ENCODE data around the gene GOLGA6L10. TPM values are rescaled to one million over a fixed set of nuclear protein-coding genes. Genes with fewer than 3 reads are reported as not detected.

The GOLGA6L10 gene
- total RNA-seq, 1 experiment from 2014 or later = 2.0 TPM

DNA sequence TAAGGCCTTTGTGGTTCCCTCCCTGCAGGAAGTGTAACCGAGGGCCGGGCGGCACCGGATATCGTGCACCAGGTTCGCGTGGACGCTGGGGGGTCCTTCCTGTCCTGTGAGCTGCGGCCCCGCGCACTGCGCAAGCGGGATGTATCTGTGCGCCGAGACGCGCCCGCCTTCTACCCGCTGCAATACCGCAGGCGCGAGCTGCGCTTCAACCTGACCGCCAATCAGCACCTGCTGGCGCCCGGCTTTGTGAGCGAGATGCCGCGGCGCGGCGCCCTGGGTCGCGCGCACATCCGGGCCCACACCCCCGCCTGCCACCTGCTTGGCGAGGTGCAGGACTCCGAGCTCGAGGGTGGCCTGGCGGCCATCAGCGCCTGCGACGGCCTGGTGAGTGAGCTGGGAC lies 50.8 kb downstream of the GOLGA6L10 start:
- H3K27ac Mint-ChIP-seq = no peak overlapping the region
- Histone ChIP-seq H4K20me1 (ENCODE audit: control insufficient read depth, insufficient read depth, insufficient read length) (no peaks in the 10 kb centered on the region), H3T11ph (ENCODE audit: low read length) (no peak overlapping the region), H3K18ac (ENCODE audit: insufficient read length, low read depth, low read length) (no peak overlapping the region), H3K9me3 (ENCODE audit: control insufficient read depth, low read depth, low read length) (no peaks in the 10 kb centered on the region), H4K5ac (ENCODE audit: insufficient read length, low read depth, low read length) (no peak overlapping the region), H2BK20ac (ENCODE audit: low read depth, low read length, poor library complexity, severe bottlenecking) (no peak overlapping the region), H3K79me1 (ENCODE audit: insufficient read depth, low read depth, low read length, poor library complexity, severe bottlenecking) (no peaks in the 10 kb centered on the region), H3K9ac (ENCODE audit: extremely low read depth, insufficient read length, low read length) (no peak overlapping the region), H3K23me2 (ENCODE audit: insufficient read length, low read depth, low read length, poor library complexity, severe bottlenecking) (no peaks in the 10 kb centered on the region), H2BK120ac (ENCODE audit: low read depth, low read length, poor library complexity, severe bottlenecking) (no peak overlapping the region), H3K56ac (ENCODE audit: insufficient read length, low read depth, low read length) (no peak overlapping the region), H2BK15ac (ENCODE audit: low read depth, low read length) (no peak overlapping the region), H3K27me3 (ENCODE audit: insufficient read depth, low read length) (no peaks in the 10 kb centered on the region), H2BK5ac (ENCODE audit: insufficient read length, low read length) (no peak overlapping the region), H3K79me2 (ENCODE audit: insufficient read depth, low read length) (no peaks in the 10 kb centered on the region), H3K23ac (ENCODE audit: insufficient read length, low read depth, low read length) (no peak overlapping the region), H4K91ac (ENCODE audit: insufficient read length, low read depth, low read length) (no peak overlapping the region), H3K27ac (ENCODE audit: insufficient read length, low read depth, low read length) (no peak overlapping the region), H2BK12ac (ENCODE audit: insufficient read length, low read depth, low read length) (no peak overlapping the region), H3K4me1 (ENCODE audit: insufficient read depth, low read length) (no peaks in the 10 kb centered on the region; the same call in 1 of the 2 replicates), H4K8ac (replicated peaks; ENCODE audit: insufficient read length, low read depth, low read length) (no peak overlapping the region), H3K4ac (ENCODE audit: low read depth, low read length) (no peak overlapping the region), H2AK5ac (ENCODE audit: insufficient read length, low read length) (no peak overlapping the region), H3K4me2 (ENCODE audit: insufficient read depth, insufficient read length, low read length) (no peak overlapping the region), H3K14ac (ENCODE audit: insufficient read depth, low read length) (no peak overlapping the region), H2AFZ (ENCODE audit: low read length) (no peak overlapping the region)
- TF ChIP-seq, protein P1, sequence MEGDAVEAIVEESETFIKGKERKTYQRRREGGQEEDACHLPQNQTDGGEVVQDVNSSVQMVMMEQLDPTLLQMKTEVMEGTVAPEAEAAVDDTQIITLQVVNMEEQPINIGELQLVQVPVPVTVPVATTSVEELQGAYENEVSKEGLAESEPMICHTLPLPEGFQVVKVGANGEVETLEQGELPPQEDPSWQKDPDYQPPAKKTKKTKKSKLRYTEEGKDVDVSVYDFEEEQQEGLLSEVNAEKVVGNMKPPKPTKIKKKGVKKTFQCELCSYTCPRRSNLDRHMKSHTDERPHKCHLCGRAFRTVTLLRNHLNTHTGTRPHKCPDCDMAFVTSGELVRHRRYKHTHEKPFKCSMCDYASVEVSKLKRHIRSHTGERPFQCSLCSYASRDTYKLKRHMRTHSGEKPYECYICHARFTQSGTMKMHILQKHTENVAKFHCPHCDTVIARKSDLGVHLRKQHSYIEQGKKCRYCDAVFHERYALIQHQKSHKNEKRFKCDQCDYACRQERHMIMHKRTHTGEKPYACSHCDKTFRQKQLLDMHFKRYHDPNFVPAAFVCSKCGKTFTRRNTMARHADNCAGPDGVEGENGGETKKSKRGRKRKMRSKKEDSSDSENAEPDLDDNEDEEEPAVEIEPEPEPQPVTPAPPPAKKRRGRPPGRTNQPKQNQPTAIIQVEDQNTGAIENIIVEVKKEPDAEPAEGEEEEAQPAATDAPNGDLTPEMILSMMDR (conservative IDR thresholded peaks at IDR 0.05) = no peak
- no peaks in the 10 kb centered on the region; a peak in 1 of 5 replicates for H3K9me3 Mint-ChIP-seq
- no peaks in the 10 kb centered on the region for H3K27me3 Mint-ChIP-seq (ENCODE audit: low read depth)
- H3K36me3 Mint-ChIP-seq (ENCODE audit: insufficient read depth in 1 of 3, low read depth in 3 of 3) = no peaks in the 10 kb centered on the region
- peaks cover 9 to 10% of the 10 kb centered on the region in 2 experiments for H3K4me1 Mint-ChIP-seq
- H3K4me3 Mint-ChIP-seq = no peak overlapping the region
- WGBS (ENCODE audit: extremely low coverage, insufficient read length, low lambda C conversion rate) = no CpG with 5 or more reads among the region's 44 CpGs
- DNase-seq = no peak
